Stimulated activated CD4-positive, alpha-beta T cell treated with anti-CD3 and anti-CD28 coated beads, Interleukin-1b, Interleukin-23, amount 100 ng/mL, for 4 hours (primary cell): ENCODE data around the gene MAP3K20.
A peak's percentile ranks its signal among the peaks of the same experiment; 100 is the strongest.
"Not testable (repeated sequence)": the region's sequence is repeated elsewhere in the genome, so short reads cannot be mapped to it uniquely, and the experiment has no call there.

Experiments
- DNase-seq, 2 donors: peaks; one replicate each; pipeline ENCODE4 v3.0.0-alpha.2; 2020; ENCODE audit warnings: low read depth in 2 of 2

MAP3K20 gene

GRCh38 chr2:173124441-173124840, 48.8 kb downstream of the MAP3K20 start:
- no peak for DNase-seq

DNA sequence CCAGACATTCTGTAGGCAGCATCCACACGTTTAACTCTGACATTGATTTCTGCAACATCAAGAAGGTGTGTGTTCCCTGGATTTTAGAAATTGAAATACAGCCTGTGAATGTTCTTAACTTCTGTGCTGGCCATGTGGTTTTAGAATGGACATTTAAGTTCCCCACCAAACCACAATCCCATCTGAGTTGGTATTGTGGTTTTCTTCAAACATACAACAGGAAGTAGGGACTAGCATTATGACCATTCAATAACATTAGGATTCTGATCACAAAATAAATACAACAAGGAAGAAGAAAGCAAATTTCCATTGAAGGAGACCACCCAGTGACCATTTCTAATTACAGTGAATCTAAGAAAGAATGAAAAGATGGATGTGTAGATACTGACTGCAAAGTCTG, 51.2 kb downstream of the MAP3K20 start:
- no peak for DNase-seq

DNA sequence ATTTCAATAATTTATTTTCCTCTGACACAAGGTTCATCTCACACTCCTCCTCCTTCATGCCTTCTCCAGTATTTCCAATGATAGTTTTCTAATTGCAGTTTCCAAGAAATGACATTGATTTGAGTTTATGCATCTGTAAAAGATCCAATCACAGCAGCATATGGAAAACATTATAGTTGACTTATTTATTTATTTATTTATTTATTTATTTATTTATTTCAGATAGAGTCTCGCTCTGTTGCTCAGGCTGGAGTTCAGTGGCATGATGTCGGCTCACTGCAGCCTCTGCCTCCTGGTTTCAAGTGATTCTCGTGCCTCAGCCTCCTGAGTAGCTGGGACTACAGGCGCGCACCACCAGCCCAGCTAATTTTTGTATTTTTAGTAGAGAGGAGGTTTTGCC, 52.5 kb downstream of the MAP3K20 start:
- not testable (repeated sequence) for DNase-seq

DNA sequence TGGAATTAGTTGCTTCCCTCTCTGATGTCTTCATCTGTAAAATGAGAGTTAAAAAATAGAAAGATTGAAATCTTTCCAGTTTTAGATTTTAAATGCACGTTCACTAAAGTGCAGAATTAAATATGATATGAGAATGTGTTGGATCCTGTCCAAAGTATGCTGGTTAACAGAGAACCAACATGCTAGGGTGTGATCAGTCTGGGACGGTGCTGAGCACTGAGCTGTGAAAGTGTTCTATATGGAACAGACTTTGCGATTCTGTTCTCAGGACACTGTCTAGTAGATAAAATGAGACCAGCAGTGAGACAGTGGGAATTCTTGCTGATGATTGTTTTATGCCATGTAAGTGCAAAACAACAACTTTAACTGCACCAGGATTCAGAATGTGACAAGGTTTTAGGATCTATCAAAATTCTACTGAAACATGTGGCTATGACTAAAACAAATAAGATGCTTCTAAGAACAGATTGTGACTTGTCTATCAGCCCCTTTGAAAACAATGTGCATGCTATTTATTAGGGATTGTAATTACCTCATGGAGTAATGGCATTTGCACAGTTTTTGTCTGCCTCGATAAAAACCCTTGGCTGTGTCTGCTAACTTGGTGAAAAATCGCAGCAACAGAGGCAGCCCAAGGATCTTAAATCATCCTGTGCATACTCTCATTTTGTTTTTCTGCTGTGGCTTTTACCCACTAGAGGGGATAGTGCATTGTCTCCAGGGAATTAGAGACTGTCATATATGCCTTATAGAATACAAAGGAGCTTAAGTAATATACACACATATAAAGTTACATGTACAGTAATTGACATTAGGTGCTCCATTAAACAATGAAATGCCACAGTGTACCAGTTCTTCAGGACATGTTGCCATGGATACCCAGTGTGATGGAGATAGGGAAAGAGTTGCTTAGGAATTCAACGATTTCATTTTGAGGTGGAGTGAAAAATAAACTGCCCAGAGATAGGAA, 55.1 kb downstream of the MAP3K20 start:
- DNase-seq = no peak

DNA sequence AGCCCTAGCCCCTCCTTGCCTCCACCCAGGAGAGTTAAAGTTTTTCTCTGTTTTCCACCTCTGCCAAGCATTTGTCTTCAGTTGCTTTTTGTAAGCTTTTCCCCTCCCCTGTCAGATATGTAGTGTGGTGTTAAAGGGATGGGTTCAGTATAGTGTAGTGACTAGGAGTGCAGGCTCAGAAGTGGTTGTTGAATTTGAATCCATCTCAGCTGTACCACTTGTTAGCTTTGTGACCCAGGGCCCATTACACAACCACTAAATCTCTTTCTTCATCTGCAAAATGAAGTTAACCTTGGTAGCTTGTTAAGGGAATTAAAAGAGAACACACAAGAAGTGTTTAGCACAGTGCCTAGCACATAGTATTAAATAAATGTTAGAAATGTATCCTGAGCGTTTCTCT, 56.9 kb downstream of the MAP3K20 start:
- no peak for DNase-seq

DNA sequence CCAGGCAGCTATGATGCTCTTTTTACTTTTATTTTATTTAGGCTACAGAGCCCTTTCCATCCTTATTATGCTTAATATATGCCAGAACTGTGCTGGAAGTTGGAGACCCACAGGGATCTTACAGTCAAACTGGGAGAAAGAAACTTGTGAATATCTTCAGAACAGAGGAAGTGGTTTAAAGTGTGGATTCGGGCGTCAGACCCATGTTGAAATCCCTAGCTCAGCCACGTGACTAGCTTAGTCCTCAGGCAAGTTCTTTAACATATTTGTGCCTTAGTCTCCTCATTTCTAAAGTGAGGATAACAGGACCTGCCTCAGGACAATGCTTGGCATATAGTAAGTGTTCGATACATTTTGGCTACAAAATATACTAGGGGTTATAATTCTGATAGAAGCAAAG, 59.1 kb downstream of the MAP3K20 start:
- no peak for DNase-seq

GRCh38 chr2:173136067-173136466, 60.4 kb downstream of the MAP3K20 start:
- no peak for DNase-seq

DNA sequence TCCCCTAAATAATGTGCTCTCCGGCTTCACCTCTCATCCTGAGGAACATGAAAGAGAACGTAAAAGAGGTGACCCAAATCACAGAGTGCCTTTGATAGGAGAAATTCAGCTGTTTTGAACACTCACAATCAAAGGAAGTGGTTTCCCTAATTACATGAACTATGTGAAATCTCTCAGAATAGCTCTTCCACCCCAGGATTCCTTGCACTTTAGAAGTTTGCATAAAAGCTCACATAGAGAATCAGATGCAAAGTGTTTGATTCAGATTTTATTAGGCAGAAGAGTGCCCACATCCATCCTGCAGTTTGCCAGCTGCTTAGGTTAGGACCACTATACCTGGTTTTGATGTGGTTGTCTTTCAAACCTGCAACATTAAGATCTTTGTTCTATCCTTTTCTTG, 61.0 kb downstream of the MAP3K20 start:
- DNase-seq = no peak

- no peak for DNase-seq
Measured at GRCh38 chr2:173137610-173138009, 62.0 kb downstream of the MAP3K20 start.

DNA sequence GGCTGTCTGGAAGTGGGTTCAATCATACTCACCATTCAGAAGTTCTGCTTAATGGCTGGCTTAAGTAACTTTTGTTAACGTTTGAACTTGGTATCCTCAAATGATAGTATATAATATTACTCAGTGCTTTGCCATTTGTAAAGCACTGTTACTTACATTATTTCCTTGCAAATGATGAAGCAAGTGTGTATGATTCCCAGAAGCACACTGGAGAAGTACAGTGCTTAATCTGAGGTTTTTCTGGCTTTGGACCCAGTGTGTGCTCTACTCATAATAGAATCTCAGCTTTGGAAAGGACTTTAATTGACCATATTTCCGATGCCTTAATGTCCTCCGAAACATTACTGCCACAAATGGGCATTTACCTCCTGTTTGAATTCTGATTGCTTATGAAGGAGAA, 63.3 kb downstream of the MAP3K20 start:
- no peak for DNase-seq

DNA sequence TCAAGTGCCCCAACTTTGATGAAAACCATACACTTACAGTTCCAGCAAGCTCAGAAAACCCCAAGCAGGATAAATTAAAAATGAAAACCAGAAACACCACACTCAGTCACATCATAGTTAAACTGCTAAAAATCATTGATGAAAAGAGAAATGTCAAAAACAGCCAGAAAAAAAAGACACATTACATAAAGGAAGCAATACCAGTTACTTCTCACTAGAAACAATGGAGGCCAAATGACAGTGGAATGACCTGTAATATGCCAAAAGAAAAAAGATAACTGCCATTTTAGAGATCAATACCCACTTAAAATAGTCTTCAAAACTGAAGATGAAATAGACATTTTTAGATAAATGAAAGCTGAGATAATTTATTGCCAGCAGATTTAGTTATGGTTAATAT, 66.0 kb downstream of the MAP3K20 start:
- DNase-seq = no peak

GRCh38 chr2:173145454-173145853, 69.8 kb downstream of the MAP3K20 start:
- DNase-seq = no peak

GRCh38 chr2:173146590-173146989, 70.9 kb downstream of the MAP3K20 start:
- no peak for DNase-seq

- DNase-seq = no peak
Measured at GRCh38 chr2:173148520-173148919, 72.9 kb downstream of the MAP3K20 start.

- DNase-seq = peak in 1 of 2 donors; percentile 5
Measured at GRCh38 chr2:173149491-173149890, 73.8 kb downstream of the MAP3K20 start.

GRCh38 chr2:173150087-173150486, 74.4 kb downstream of the MAP3K20 start:
- no peak for DNase-seq

DNA sequence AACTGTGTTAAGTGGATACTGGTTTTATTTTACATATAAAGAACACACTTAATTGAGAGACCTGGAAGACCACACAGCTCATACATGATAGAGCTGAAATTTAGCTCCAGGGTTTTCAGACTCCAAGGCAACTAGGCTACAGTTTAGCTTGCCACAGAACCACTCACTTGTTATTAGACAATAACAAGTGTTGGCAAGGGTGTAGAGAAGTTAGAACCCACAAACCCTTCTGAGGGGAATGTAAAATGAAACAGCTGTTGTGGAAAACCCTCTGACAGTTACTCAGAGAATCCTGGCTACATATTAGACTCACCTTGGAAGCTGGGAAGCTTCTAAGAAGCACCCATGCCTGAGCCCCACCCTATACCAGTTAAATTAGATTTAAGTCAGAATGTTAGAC, 75.3 kb downstream of the MAP3K20 start:
- DNase-seq = no peak

DNA sequence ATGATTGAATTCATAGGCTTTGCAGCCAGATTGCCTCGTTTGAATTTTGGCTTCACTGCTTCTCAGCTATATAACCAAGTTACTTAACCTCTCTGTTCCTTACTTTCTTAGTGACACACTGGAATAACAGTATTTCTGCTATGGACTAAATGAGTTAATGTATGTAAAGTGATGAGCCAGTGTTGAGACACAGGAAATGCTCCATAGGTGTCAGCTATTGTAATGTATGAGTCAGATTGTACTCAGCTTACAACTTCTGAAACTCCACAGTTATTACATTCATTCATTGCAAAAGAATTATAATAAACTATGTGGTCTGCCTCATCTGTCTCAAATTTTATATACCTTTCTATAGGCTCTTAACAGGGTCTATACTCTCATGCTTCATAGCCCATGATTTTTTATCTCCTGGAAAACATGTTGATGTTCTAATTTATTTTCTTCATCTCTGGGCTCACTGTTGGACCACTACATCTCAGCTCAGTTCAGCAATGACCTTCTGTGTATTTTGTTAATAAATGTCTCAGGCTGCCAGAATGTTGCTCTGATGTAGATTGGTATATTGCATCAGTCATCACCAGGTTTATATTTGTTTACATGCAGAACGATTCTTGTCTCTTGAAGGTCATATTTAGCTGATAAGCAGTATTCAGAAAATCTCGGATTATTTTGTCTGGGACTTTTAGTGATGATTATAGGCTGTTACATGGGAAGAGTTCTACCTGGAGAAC, 76.2 kb downstream of the MAP3K20 start:
- DNase-seq = no peak

DNA sequence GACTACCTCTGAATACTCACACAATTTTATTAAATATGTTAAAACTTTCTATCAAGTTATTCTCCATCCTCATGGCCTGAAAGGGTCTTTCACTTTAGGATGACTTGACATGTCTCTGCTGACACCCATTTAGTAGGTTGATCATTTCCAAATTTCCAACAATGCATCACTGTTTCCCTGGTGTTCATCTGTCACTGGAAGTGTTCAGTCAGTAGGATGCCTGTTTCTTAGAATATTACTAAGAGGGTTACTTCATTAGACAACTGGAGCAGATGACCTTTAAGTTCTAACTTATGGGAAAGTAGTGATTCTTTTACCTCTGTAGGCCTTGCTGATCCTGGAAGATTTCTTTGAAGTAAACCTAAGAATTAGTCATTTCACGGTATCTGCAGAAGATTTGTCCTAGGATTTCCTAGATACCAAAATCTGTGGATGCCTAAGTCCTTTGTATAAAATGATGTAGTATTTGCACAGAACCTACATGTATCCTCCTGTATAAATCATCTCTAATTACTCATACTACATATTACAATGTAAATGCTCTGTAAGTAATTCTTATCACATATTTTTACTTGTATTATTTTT, 77.7 kb downstream of the MAP3K20 start:
- DNase-seq = no peak

DNA sequence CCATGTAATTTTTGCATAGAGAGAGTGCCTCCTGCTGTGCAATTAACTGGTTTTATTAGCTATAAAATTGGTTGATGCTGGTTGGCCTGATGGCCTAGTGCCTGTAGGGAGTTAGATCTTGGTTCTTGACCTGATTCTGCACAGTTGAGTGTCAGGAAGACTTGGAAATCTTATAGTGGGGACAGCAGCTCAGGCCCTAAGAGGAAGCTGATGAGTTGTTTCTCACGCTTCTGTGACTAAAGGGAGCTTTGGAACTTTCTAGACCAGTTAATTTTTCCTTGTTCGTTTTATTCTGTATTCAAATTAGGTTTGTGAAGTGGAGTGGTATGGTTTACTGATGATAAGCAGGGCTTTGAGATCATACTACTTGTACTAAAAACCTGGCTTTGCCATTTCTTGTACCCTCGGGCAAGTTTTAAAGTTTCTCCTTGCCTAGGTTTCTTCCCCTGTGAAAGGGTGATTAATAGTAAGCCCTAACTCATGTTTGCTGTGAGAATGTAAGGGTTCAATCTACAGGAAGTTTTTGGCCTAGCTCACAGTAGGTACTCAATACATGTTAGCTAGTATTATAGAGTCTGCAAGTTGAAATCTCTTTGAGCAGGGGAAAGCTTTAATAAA, 82.1 kb downstream of the MAP3K20 start:
- no peak for DNase-seq

DNA sequence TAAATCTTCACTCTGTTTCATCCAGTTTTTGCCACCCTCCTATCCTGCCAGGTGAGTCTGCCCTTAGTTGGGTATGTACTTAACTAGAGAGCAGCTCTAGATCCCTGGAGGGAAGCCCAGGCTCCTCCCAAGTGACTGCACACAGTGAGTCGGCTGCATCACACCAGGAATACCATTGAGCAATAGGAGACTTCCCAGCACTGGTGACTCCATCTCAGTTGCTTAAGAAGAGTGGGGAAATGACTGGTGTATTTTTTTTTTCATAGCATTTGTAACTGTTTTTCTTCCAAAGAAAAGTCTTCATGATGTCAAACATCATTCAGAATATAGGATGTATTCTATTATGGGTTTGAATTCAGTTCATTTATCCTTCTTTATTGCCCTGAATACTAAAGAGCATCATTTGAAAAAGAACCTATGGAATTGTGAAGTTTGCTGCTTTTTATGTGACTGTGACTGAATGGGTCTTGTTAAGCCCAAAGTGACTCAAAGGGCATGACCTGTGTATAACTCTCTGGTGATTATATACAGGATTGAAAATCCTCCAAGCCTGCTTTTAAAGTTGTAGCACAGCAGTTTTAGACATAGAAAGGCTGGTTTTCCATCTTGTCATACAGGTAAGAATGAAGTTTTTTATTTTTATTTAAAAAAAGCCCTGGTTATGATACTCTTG, 84.3 kb downstream of the MAP3K20 start:
- no peak for DNase-seq

- DNase-seq = no peak
Measured at GRCh38 chr2:173160618-173161017, 85.0 kb downstream of the MAP3K20 start.
